Measurements from ENCODE around the gene TBC1D5.

GRCh38 chr3:17192995-17193394, 549.4 kb downstream of the TBC1D5 start:
- TF ChIP-seq CTCF (IDR thresholded peaks at IDR 0.05; ENCODE audit: low read depth, low read length), result no peak
- TF ChIP-seq POLR2A (IDR thresholded peaks at IDR 0.05; ENCODE audit: extremely low read depth, insufficient read length), result no peak
- no peak for TF ChIP-seq MAX (IDR thresholded peaks at IDR 0.05; ENCODE audit: low read depth, low read length)

All from NB4 (cell line).